HepG2 (cell line): ENCODE measurements around the gene ARID3C. TPM values are rescaled to one million over a fixed set of nuclear protein-coding genes. Genes with fewer than 3 reads are reported as not detected.

ENCODE experiments used
- ARID5B ChIP-seq: IDR thresholded peaks from 2 replicates; pipeline ENCODE4 v1.4.0; 2020; ENCODE audit warnings: mild to moderate bottlenecking, missing genetic modification reagents
- CAMTA2 ChIP-seq: sonication (generic); formaldehyde crosslinking; IDR thresholded peaks from 2 replicates; pipeline ENCODE4 v1.4.0; 2020; ENCODE audit warnings: mild to moderate bottlenecking, missing genetic modification reagents, borderline replicate concordance
- CREB1 ChIP-seq, 2 experiments: fragments of 450-650 bp in 1 of 2; IDR thresholded peaks; 2 replicates each; pipeline ENCODE4 v1.6.1; 2016 to 2017; ENCODE audit warnings: control low read depth in 1 of 2, mild to moderate bottlenecking in 1 of 2, missing compliant biosample characterization in 1 of 2, missing genetic modification characterization in 1 of 2
- DMAP1 ChIP-seq: IDR thresholded peaks from 2 replicates; pipeline ENCODE4 v1.6.1; 2016
- FOXA1 ChIP-seq, 2 experiments: fragments of 450-650 bp in 1 of 2; sonication (generic) in 1 of 2; formaldehyde crosslinking in 1 of 2; IDR thresholded peaks; 2 replicates each; pipeline versions ENCODE4 v1.4.0 to v1.6.1; 2016 to 2020; ENCODE audit warnings: missing genetic modification reagents in 1 of 2
- HBP1 ChIP-seq: IDR thresholded peaks from 2 replicates; pipeline ENCODE4 v1.6.1; 2016; ENCODE audit warnings: low read depth, control low read depth
- HMGXB4 ChIP-seq, 2 experiments: sonication (generic) in 1 of 2; formaldehyde crosslinking in 1 of 2; IDR thresholded peaks; 2 replicates each; pipeline versions ENCODE4 v1.4.0 to v1.6.1; 2018 to 2020; ENCODE audit warnings: missing genetic modification reagents in 2 of 2, borderline replicate concordance in 1 of 2, low read depth in 1 of 2, mild to moderate bottlenecking in 1 of 2, missing biosample characterization in 1 of 2
- HNRNPLL ChIP-seq: fragments of 200-400 bp; formaldehyde crosslinking; IDR thresholded peaks from 2 replicates; pipeline ENCODE4 v1.6.1; 2017; ENCODE audit warnings: mild to moderate bottlenecking, low read depth, low read length; ENCODE audit not compliant: poor library complexity, severe bottlenecking
- MAX ChIP-seq: IDR thresholded peaks from 2 replicates; pipeline ENCODE4 v1.6.1; 2012; ENCODE audit warnings: inconsistent platforms
- MLX ChIP-seq: IDR thresholded peaks from 2 replicates; pipeline ENCODE4 v1.6.1; 2016
- NR3C1 ChIP-seq: sonication (generic); formaldehyde crosslinking; IDR thresholded peaks from 2 replicates; pipeline ENCODE4 v1.4.0; 2020; ENCODE audit warnings: missing genetic modification reagents
- RXRA ChIP-seq: sonication (generic); formaldehyde crosslinking; IDR thresholded peaks from 2 replicates; pipeline ENCODE4 v1.5.1; 2020; ENCODE audit warnings: missing genetic modification reagents
- TBL1XR1 ChIP-seq: fragments of 150-350 bp; IDR thresholded peaks from 2 replicates; pipeline ENCODE4 v1.6.1; 2014; ENCODE audit warnings: borderline replicate concordance, low read length; ENCODE audit not compliant: partially characterized antibody
- TEAD3 ChIP-seq: optimal IDR thresholded peaks from 2 replicates; pipeline ENCODE3; 2016; ENCODE audit warnings: borderline replicate concordance
- ZFP82 ChIP-seq: sonication (generic); formaldehyde crosslinking; IDR thresholded peaks from 2 replicates; pipeline ENCODE4 v1.5.1; 2020; ENCODE audit warnings: mild to moderate bottlenecking, missing genetic modification reagents, borderline replicate concordance
- ZFY ChIP-seq: sonication (generic); formaldehyde crosslinking; IDR thresholded peaks from 2 replicates; pipeline ENCODE4 v1.4.0; 2020; ENCODE audit warnings: missing genetic modification reagents
- ZNF121 ChIP-seq: sonication (generic); formaldehyde crosslinking; IDR thresholded peaks from 2 replicates; pipeline ENCODE4 v1.5.0; 2020; ENCODE audit warnings: mild to moderate bottlenecking, missing genetic modification reagents
- ZNF331 ChIP-seq: sonication (generic); formaldehyde crosslinking; IDR thresholded peaks from 2 replicates; pipeline ENCODE4 v1.4.0; 2020; ENCODE audit warnings: missing genetic modification reagents
- ZNF589 ChIP-seq: sonication (generic); formaldehyde crosslinking; conservative IDR thresholded peaks from 2 replicates; pipeline ENCODE4 v1.8.0; 2022; ENCODE audit warnings: mild to moderate bottlenecking, moderate library complexity, missing genetic modification reagents
- polyA plus RNA-seq, 8 experiments: library from polyadenylated mRNA; depleted of rRNA in 3 of 8; stranded (reverse) in 7 of 8; unstranded in 1 of 8; fragments of >200 nt; fragmentation: Illumina TruSeq in 4 of 8; extraction: Trizol in 4 of 8; gene quantifications; 2 replicates each; pipeline versions ENCODE4 v1.2.1 to v1.2.3, GENCODE V29; 2011 to 2016; ENCODE audit warnings: low read depth in 4 of 8, missing spikeins in 1 of 8, mixed read lengths in 1 of 8; ENCODE audit not compliant: insufficient read depth in 1 of 8
- total RNA-seq, 5 experiments: library from RNA; depleted of rRNA; stranded (reverse); fragments of >200 nt; fragmentation: Illumina TruSeq; extraction: Trizol; gene quantifications; 2 replicates each; pipeline ENCODE4 v1.2.3, GENCODE V29; 2016; ENCODE audit warnings: low read depth in 1 of 5

The ARID3C gene
- total and polyA plus RNA-seq, 2 of the 13 experiments (the other 11 are each of a cell fraction or from before 2014, with no cell fraction given) = not detected

- peak; percentile 37 for TF ChIP-seq HNRNPLL
- TF ChIP-seq ZNF121 (CRISPR knock-in tag) = no peak
- no peak for TF ChIP-seq ZFP82 (CRISPR knock-in tag)
- TF ChIP-seq NR3C1 (CRISPR knock-in tag) = no peak
- no peak for TF ChIP-seq CREB1 (IDR thresholded peaks at IDR 0.05)
- TF ChIP-seq CREB1 (CRISPR knock-in tag; IDR thresholded peaks at IDR 0.05) = no peak
- no peak for TF ChIP-seq CAMTA2
- no peak; the same call in 1 of the 2 replicates for TF ChIP-seq RXRA (CRISPR knock-in tag)
- 0 out of 2 replicates have a peak, but pooled peaks have one; percentile 28 for TF ChIP-seq ARID5B (CRISPR knock-in tag)
- peak; percentile 48 to 59; a peak in 1 of 4 replicates for TF ChIP-seq HMGXB4 (CRISPR knock-in tag; IDR thresholded peaks at IDR 0.05; ENCODE audit: borderline replicate concordance in 1 of 2, low read depth in 1 of 2)
- no peak for TF ChIP-seq DMAP1 (CRISPR knock-in tag)
- 0 out of 2 replicates have a peak, but pooled peaks have one; percentile 18 for TF ChIP-seq ZNF331 (CRISPR knock-in tag)
- TF ChIP-seq TEAD3 = peak; percentile 27
- TF ChIP-seq ZFY = peak; percentile 22; the same call in 1 of the 2 replicates
- no peak for TF ChIP-seq HBP1 (CRISPR knock-in tag)
- TF ChIP-seq MAX = peak; percentile 35; the same call in 1 of the 2 replicates
- TF ChIP-seq FOXA1 (IDR thresholded peaks at IDR 0.05) = no peak
- no peak for TF ChIP-seq FOXA1 (CRISPR knock-in tag; IDR thresholded peaks at IDR 0.05)
- no peak for TF ChIP-seq ZNF589 (CRISPR knock-in tag)
- TF ChIP-seq MLX (CRISPR knock-in tag) = no peak
- no peak for TF ChIP-seq TBL1XR1
Measured at GRCh38 chr9:34591248-34591916, 37.5 kb downstream of the ARID3C start (continued).
